ENCODE data around the gene RSAD2. TPM values are rescaled to one million over a fixed set of nuclear protein-coding genes. Genes with fewer than 3 reads are reported as not detected.

RSAD2 gene
- total RNA-seq, 1 experiment from 2014 or later, result not detected

GRCh38 chr2:6942848-6943247 is 65.3 kb downstream of the RSAD2 start (continued):
- TF ChIP-seq FOXP1 (CRISPR knock-in tag; IDR thresholded peaks at IDR 0.05; ENCODE audit: borderline replicate concordance) (no peak), ELF4 (CRISPR knock-in tag; IDR thresholded peaks at IDR 0.05; ENCODE audit: low read depth) (no peak), MXD4 (CRISPR knock-in tag; IDR thresholded peaks at IDR 0.05; ENCODE audit: borderline replicate concordance) (no peak)

DNA sequence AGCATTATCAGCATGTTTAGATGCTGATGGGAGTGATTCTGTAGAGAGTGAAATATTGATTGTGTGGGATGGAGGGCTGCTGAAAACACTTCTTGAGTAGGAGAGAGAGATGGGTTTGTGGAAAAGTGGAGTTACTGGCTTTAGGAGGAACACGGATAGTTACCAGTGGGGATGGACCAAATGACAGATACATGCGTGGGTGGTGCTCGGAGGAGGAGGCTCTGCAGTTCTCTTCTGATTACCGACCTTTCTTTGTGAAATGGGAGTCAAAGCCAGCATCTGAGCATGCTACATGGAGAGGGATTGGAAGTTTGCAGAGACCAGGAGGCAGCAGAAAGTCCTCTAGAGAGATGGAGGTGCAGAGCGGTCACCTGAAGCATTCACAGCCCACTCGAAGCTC is 65.9 kb downstream of the RSAD2 start:
- POLR2A ChIA-PET, result no interaction called here
- DNase-seq (ENCODE audit: low spot score) (no peak), ATAC-seq (no peak)
- Mint-ChIP-seq H3K36me3 (peaks cover 20% of the 10 kb centered on the region), H3K9me3 (0 out of 2 replicates have a peak, but pooled peaks cover 3% of the 10 kb centered on the region), H3K4me1 (peaks cover 34% of the 10 kb centered on the region), H3K27ac (no peak overlapping the region), H3K27me3 (ENCODE audit: low read depth) (no peaks in the 10 kb centered on the region), H3K4me3 (no peak overlapping the region)
- CTCF ChIA-PET, result no interaction called here
- TF ChIP-seq PRDM15 (CRISPR knock-in tag; IDR thresholded peaks at IDR 0.05) (no peak), ZNF423 (CRISPR knock-in tag; IDR thresholded peaks at IDR 0.05) (no peak), EMX1 (CRISPR knock-in tag; IDR thresholded peaks at IDR 0.05) (no peak), IRF2 (CRISPR knock-in tag; IDR thresholded peaks at IDR 0.05; ENCODE audit: borderline replicate concordance, low read depth) (no peak), TEAD4 (CRISPR knock-in tag; IDR thresholded peaks at IDR 0.05) (no peak), ZNF317 (CRISPR knock-in tag; IDR thresholded peaks at IDR 0.05; ENCODE audit: borderline replicate concordance, low read depth) (no peak), MXD4 (CRISPR knock-in tag; IDR thresholded peaks at IDR 0.05; ENCODE audit: borderline replicate concordance) (no peak), NR3C1 (CRISPR knock-in tag; conservative IDR thresholded peaks at IDR 0.05; ENCODE audit: low read depth) (no peak), JUN (CRISPR knock-in tag; IDR thresholded peaks at IDR 0.05) (no peak)
- TF ChIP-seq, protein P1, sequence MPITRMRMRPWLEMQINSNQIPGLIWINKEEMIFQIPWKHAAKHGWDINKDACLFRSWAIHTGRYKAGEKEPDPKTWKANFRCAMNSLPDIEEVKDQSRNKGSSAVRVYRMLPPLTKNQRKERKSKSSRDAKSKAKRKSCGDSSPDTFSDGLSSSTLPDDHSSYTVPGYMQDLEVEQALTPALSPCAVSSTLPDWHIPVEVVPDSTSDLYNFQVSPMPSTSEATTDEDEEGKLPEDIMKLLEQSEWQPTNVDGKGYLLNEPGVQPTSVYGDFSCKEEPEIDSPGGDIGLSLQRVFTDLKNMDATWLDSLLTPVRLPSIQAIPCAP (CRISPR knock-in tag; IDR thresholded peaks at IDR 0.05), result no peak

DNA sequence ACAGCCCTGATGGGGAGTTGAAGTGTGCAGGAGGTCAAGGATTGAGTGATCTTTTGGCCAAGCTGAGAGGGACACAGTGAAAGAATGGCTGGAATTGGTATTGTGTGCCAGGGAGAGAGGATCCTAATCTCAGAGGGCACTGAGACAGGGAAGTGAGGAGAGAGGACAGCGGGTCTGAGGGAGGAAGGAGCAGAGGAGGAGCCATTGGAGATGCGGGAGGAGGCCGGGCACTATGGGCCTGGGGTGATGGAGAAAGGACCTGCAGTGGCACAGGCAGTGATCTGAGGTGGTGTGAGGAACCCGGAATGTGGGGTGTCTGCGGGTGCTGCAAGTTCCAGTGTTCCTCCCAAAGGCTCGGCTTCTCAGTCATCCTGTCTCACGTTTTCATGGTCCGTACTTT is 66.4 kb downstream of the RSAD2 start:
- H3K4me3 Mint-ChIP-seq, result no peak overlapping the region
- H3K9me3 Mint-ChIP-seq, result no peaks in the 10 kb centered on the region
- H3K27ac Mint-ChIP-seq, result no peak overlapping the region
- peaks cover 20% of the 10 kb centered on the region for H3K36me3 Mint-ChIP-seq
- ATAC-seq (no peak), DNase-seq (ENCODE audit: low spot score) (no peak)
- CTCF ChIA-PET, result no interaction called here
- POLR2A ChIA-PET, result no interaction called here
- peaks cover 30% of the 10 kb centered on the region for H3K4me1 Mint-ChIP-seq
- no peaks in the 10 kb centered on the region for H3K27me3 Mint-ChIP-seq (ENCODE audit: low read depth)
- TF ChIP-seq, protein P2, sequence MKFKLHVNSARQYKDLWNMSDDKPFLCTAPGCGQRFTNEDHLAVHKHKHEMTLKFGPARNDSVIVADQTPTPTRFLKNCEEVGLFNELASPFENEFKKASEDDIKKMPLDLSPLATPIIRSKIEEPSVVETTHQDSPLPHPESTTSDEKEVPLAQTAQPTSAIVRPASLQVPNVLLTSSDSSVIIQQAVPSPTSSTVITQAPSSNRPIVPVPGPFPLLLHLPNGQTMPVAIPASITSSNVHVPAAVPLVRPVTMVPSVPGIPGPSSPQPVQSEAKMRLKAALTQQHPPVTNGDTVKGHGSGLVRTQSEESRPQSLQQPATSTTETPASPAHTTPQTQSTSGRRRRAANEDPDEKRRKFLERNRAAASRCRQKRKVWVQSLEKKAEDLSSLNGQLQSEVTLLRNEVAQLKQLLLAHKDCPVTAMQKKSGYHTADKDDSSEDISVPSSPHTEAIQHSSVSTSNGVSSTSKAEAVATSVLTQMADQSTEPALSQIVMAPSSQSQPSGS (CRISPR knock-in tag; IDR thresholded peaks at IDR 0.05; ENCODE audit: borderline replicate concordance, low read depth), result no peak
- no peak for TF ChIP-seq MXD4 (CRISPR knock-in tag; IDR thresholded peaks at IDR 0.05; ENCODE audit: borderline replicate concordance)
- TF ChIP-seq IRF2 (CRISPR knock-in tag; IDR thresholded peaks at IDR 0.05; ENCODE audit: borderline replicate concordance, low read depth), result no peak
- no peak for TF ChIP-seq CREM (CRISPR knock-in tag; IDR thresholded peaks at IDR 0.05)
- no peak for TF ChIP-seq CBFB (CRISPR knock-in tag; IDR thresholded peaks at IDR 0.05; ENCODE audit: low read depth)
- TF ChIP-seq AR (CRISPR knock-in tag; IDR thresholded peaks at IDR 0.05), result no peak
- no peak for TF ChIP-seq PREB (CRISPR knock-in tag; IDR thresholded peaks at IDR 0.05; ENCODE audit: borderline replicate concordance)
- TF ChIP-seq, protein P3, sequence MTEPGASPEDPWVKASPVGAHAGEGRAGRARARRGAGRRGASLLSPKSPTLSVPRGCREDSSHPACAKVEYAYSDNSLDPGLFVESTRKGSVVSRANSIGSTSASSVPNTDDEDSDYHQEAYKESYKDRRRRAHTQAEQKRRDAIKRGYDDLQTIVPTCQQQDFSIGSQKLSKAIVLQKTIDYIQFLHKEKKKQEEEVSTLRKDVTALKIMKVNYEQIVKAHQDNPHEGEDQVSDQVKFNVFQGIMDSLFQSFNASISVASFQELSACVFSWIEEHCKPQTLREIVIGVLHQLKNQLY (CRISPR knock-in tag; IDR thresholded peaks at IDR 0.05), result no peak
- no peak for TF ChIP-seq EMX1 (CRISPR knock-in tag; IDR thresholded peaks at IDR 0.05)
- TF ChIP-seq ZNF396 (CRISPR knock-in tag; IDR thresholded peaks at IDR 0.05; ENCODE audit: borderline replicate concordance), result no peak
- no peak for TF ChIP-seq ZNF138 (CRISPR knock-in tag; conservative IDR thresholded peaks at IDR 0.05)
- TF ChIP-seq, protein P4, sequence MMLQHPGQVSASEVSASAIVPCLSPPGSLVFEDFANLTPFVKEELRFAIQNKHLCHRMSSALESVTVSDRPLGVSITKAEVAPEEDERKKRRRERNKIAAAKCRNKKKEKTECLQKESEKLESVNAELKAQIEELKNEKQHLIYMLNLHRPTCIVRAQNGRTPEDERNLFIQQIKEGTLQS (CRISPR knock-in tag; conservative IDR thresholded peaks at IDR 0.05), result no peak

All from WTC11 (cell line).